Urinary bladder (tissue), 4 donors: ENCODE results near the gene STXBP6. TPM values are rescaled to one million over a fixed set of nuclear protein-coding genes. Genes with fewer than 3 reads are reported as not detected.
A peak's percentile ranks its signal among the peaks of the same experiment; 100 is the strongest.

Experiments used
- DNase-seq: peaks from one replicate; pipeline ENCODE4 v3.0.0-alpha.2; 2015; ENCODE audit errors: extremely low spot score
- H3K27ac ChIP-seq: one replicate; pipeline ENCODE4 v1.5.1; 2013; ENCODE audit warnings: low read depth, mild to moderate bottlenecking, moderate library complexity
- H3K36me3 ChIP-seq: one replicate; pipeline ENCODE4 v1.6.1; 2013; ENCODE audit warnings: mild to moderate bottlenecking, moderate library complexity; ENCODE audit not compliant: insufficient read depth
- H3K4me1 ChIP-seq: one replicate; pipeline ENCODE4 v1.6.1; 2013; ENCODE audit warnings: mild to moderate bottlenecking, moderate library complexity; ENCODE audit not compliant: insufficient read depth
- H3K4me3 ChIP-seq: one replicate; pipeline ENCODE4 v1.5.1; 2013; ENCODE audit warnings: low read depth, low read length
- WGBS: extraction: QIAGEN DNeasy Blood & Tissue Kit; methylation state at CpG from one replicate; pipeline ENCODE4 v1.1.7; 2013; 5-methylcytosine and 5-hydroxymethylcytosine counted together
- polyA plus RNA-seq: library from polyadenylated mRNA; stranded (reverse); fragments of 200-250 nt; gene quantifications from one replicate; pipeline ENCODE4 v1.2.3, GENCODE V29; 2013
- total RNA-seq: library from RNA; depleted of rRNA; stranded (reverse); fragments of >200 nt; gene quantifications from one replicate; pipeline ENCODE4 v1.2.3, GENCODE V29; 2014
- donor health status: healthy with polysubstance abuse.
- donor health status: healthy.

STXBP6 gene
- total and polyA plus RNA-seq, 2 donors = 25.1 to 42.9 TPM

GRCh38 chr14:24999157-24999556 lies 50.8 kb downstream of the STXBP6 start:
- no peak overlapping the region for H3K4me3 ChIP-seq

GRCh38 chr14:24996930-24997725 lies 52.8 kb downstream of the STXBP6 start:
- H3K4me3 ChIP-seq = no peak overlapping the region
- no peak for DNase-seq
- H3K27ac ChIP-seq = no peak overlapping the region
- no peaks in the 10 kb centered on the region for H3K4me1 ChIP-seq
- no peaks in the 10 kb centered on the region for H3K36me3 ChIP-seq
- 89% methylated on average over 6 of the region's 6 CpGs for WGBS

More at GRCh38 chr14:24999157-24999556, 50.8 kb downstream of the STXBP6 start:
- no peaks in the 10 kb centered on the region for H3K36me3 ChIP-seq
- no peaks in the 10 kb centered on the region for H3K4me1 ChIP-seq
- WGBS = 96% methylated on average over 4 of the region's 4 CpGs
- H3K27ac ChIP-seq = no peak overlapping the region
- no peak for DNase-seq

GRCh38 chr14:24995016-24995415 lies 54.9 kb downstream of the STXBP6 start:
- 94% methylated on average over 4 of the region's 4 CpGs for WGBS
- Histone ChIP-seq H3K4me3 (no peak overlapping the region), H3K4me1 (no peaks in the 10 kb centered on the region), H3K27ac (no peak overlapping the region), H3K36me3 (no peaks in the 10 kb centered on the region)
- no peak for DNase-seq

- no peak overlapping the region for H3K4me3 ChIP-seq
- H3K4me1 ChIP-seq = no peaks in the 10 kb centered on the region
- H3K27ac ChIP-seq = no peak overlapping the region
- DNase-seq = no peak
- H3K36me3 ChIP-seq = no peaks in the 10 kb centered on the region
Measured at GRCh38 chr14:24993631-24994030, 56.3 kb downstream of the STXBP6 start.

- no peak overlapping the region for H3K4me3 ChIP-seq
- H3K4me1 ChIP-seq = no peaks in the 10 kb centered on the region
- no peak overlapping the region for H3K27ac ChIP-seq
- DNase-seq = no peak
- 92% methylated on average over 5 of the region's 5 CpGs for WGBS
- no peaks in the 10 kb centered on the region for H3K36me3 ChIP-seq
Measured at GRCh38 chr14:24992624-24993360, 57.2 kb downstream of the STXBP6 start.

- no peak for DNase-seq
- 78% methylated on average over 6 of the region's 6 CpGs for WGBS
- H3K27ac ChIP-seq = no peak overlapping the region
Measured at GRCh38 chr14:24991821-24992220, 58.1 kb downstream of the STXBP6 start.

GRCh38 chr14:24991288-24991687 lies 58.7 kb downstream of the STXBP6 start:
- WGBS = 87% methylated on average over 1 of the region's 1 CpG
- H3K27ac ChIP-seq = no peak overlapping the region
- no peak for DNase-seq
- no peak overlapping the region for H3K4me3 ChIP-seq
- H3K36me3 ChIP-seq = no peaks in the 10 kb centered on the region
- peaks cover 2% of the 10 kb centered on the region for H3K4me1 ChIP-seq

More at GRCh38 chr14:24991821-24992220, 58.1 kb downstream of the STXBP6 start:
- H3K4me1 ChIP-seq = peaks cover 2% of the 10 kb centered on the region
- H3K4me3 ChIP-seq = no peak overlapping the region
- H3K36me3 ChIP-seq = no peaks in the 10 kb centered on the region

- H3K4me1 ChIP-seq = peaks cover 2% of the 10 kb centered on the region
- H3K4me3 ChIP-seq = no peak overlapping the region
- DNase-seq = no peak
- no peaks in the 10 kb centered on the region for H3K36me3 ChIP-seq
- H3K27ac ChIP-seq = no peak overlapping the region
Measured at GRCh38 chr14:24990773-24991172, 59.2 kb downstream of the STXBP6 start.

- 94% methylated on average over 8 of the region's 8 CpGs for WGBS
- H3K4me3 ChIP-seq = no peak overlapping the region
- peaks cover 2% of the 10 kb centered on the region for H3K4me1 ChIP-seq
- H3K27ac ChIP-seq = no peak overlapping the region
- DNase-seq = no peak
- no peaks in the 10 kb centered on the region for H3K36me3 ChIP-seq
Measured at GRCh38 chr14:24990050-24990449, 59.9 kb downstream of the STXBP6 start.

- peaks cover 2% of the 10 kb centered on the region for H3K4me1 ChIP-seq
- H3K36me3 ChIP-seq = no peaks in the 10 kb centered on the region
- H3K4me3 ChIP-seq = no peak overlapping the region
- WGBS = 81% methylated on average over 5 of the region's 5 CpGs
- DNase-seq = no peak
- H3K27ac ChIP-seq = no peak overlapping the region
Measured at GRCh38 chr14:24988760-24989159, 61.2 kb downstream of the STXBP6 start.

- H3K27ac ChIP-seq = no peak overlapping the region
- no peak for DNase-seq
- 62% methylated on average over 4 of the region's 4 CpGs for WGBS
- no peaks in the 10 kb centered on the region for H3K36me3 ChIP-seq
- H3K4me1 ChIP-seq = peaks cover 2% of the 10 kb centered on the region
- no peak overlapping the region for H3K4me3 ChIP-seq
Measured at GRCh38 chr14:24986206-24986893, 63.6 kb downstream of the STXBP6 start.

- 22% methylated on average over 6 of the region's 6 CpGs for WGBS
- Histone ChIP-seq H3K27ac (no peak overlapping the region), H3K4me3 (no peak overlapping the region), H3K36me3 (no peaks in the 10 kb centered on the region), H3K4me1 (peaks cover 2% of the 10 kb centered on the region)
- peak; percentile 47 for DNase-seq
Measured at GRCh38 chr14:24984846-24985589, 64.9 kb downstream of the STXBP6 start.

- Histone ChIP-seq H3K4me1 (peaks cover 2% of the 10 kb centered on the region), H3K4me3 (no peak overlapping the region), H3K36me3 (no peaks in the 10 kb centered on the region), H3K27ac (peak overlapping the region; percentile 45)
- no peak for DNase-seq
- WGBS = 32% methylated on average over 6 of the region's 6 CpGs
Measured at GRCh38 chr14:24982472-24983155, 67.3 kb downstream of the STXBP6 start.
